Thyroid gland (tissue), 4 donors: ENCODE measurements around the gene NXPH1.

Experiments used
- POLR2A ChIP-seq, 2 donors: fragments of 450-650 bp; IDR thresholded peaks; one replicate each; pipeline ENCODE4 v1.6.1; 2017; ENCODE audit warnings: antibody characterized with exemption in 2 of 2, mild to moderate bottlenecking in 2 of 2, moderate library complexity in 1 of 2
- TF ChIP-seq, protein P1 (sequence below), 6 experiments: fragments of 200-600 bp in 3 of 6; fragments of 450-650 bp in 3 of 6; sonication (generic) in 3 of 6; IDR thresholded peaks; one replicate each; pipeline ENCODE4 v1.5.1; 2016 to 2019; ENCODE audit warnings: antibody characterized with exemption in 6 of 6, mild to moderate bottlenecking in 2 of 6, inconsistent platforms in 1 of 6, moderate library complexity in 1 of 6

DNA sequence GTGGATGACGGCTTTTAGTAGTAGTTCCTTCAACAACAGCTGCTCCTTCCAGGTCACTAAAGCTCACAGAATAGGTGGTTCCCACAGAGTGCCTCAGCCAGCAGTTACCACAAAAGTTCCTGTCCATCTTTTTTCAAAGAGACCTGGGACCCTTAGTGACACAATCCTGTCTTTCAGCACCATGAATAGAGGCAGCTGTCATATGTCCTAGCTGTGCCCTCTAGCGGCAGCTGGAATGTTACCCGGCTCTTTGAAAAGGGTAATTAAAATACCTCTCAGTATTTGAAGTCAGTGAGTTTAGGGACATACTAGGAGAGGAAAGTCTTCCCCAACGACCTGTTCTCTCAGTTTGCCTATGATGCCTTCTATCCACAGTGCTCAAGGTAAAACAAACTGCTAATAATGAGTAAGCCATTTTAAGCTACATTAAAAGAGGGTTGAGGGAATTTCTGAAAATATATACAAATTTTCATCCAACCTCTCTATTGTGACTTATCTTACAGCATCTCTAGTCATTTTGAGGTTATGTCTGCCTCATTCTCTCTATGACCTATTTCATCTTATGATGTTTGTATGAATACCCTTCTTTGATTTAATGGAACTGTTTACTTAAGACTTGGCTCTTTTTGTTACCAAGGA lies 290.8 kb downstream of the NXPH1 start:
- TF ChIP-seq, protein P1, sequence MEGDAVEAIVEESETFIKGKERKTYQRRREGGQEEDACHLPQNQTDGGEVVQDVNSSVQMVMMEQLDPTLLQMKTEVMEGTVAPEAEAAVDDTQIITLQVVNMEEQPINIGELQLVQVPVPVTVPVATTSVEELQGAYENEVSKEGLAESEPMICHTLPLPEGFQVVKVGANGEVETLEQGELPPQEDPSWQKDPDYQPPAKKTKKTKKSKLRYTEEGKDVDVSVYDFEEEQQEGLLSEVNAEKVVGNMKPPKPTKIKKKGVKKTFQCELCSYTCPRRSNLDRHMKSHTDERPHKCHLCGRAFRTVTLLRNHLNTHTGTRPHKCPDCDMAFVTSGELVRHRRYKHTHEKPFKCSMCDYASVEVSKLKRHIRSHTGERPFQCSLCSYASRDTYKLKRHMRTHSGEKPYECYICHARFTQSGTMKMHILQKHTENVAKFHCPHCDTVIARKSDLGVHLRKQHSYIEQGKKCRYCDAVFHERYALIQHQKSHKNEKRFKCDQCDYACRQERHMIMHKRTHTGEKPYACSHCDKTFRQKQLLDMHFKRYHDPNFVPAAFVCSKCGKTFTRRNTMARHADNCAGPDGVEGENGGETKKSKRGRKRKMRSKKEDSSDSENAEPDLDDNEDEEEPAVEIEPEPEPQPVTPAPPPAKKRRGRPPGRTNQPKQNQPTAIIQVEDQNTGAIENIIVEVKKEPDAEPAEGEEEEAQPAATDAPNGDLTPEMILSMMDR (IDR thresholded peaks at IDR 0.05): peak in 4 of 6 experiments; percentile 9 to 32 (median 24)
- no peak for TF ChIP-seq POLR2A (IDR thresholded peaks at IDR 0.05)
